Lower leg skin (tissue), 3 donors: ENCODE data around the gene SVBP.

Experiments used
- POLR2A ChIP-seq, 2 donors: fragments of 450-650 bp; IDR thresholded peaks; one replicate each; pipeline ENCODE4 v1.6.1; 2016 to 2017; ENCODE audit warnings: antibody characterized with exemption in 2 of 2, mild to moderate bottlenecking in 1 of 2, moderate library complexity in 1 of 2
- TF ChIP-seq, protein P1 (sequence below), 3 donors: fragments of 450-650 bp; IDR thresholded peaks; one replicate each; pipeline ENCODE4 v1.5.1; 2016; ENCODE audit warnings: antibody characterized with exemption in 3 of 3, mild to moderate bottlenecking in 3 of 3, moderate library complexity in 2 of 3

DNA sequence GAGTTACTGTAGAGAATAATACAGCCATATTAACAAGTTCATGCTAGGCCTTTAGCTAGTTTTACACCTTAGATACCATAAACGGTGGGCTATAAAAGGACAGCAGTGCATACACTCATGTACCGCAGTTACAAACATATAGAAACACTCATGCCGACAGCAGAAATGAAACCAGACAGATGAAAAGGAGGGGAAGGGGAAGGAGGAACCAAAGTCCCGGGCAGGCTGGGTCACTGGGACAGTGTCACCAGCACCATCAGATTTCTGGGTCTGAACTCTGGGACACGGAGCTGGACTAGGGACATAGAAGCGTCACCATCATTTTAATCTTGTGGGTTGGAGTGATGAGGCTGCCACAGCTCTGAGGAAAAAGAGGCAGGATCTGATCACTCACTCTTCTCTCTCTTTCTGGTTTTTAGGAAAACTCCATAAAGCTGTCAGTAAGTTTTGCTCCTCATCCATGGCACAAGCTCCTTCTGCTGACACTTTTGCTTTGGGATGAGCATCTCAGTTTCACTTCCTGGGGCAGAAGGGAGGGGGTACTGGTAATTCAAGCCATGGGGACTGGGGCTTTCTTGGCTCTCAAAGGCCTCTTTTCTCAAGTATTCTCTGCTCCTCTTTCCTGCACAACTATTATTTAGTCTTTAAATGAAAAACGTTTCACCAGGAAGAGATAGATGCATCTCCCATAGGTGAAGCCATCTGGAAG, 21.4 kb upstream of the SVBP start:
- TF ChIP-seq, protein P1, sequence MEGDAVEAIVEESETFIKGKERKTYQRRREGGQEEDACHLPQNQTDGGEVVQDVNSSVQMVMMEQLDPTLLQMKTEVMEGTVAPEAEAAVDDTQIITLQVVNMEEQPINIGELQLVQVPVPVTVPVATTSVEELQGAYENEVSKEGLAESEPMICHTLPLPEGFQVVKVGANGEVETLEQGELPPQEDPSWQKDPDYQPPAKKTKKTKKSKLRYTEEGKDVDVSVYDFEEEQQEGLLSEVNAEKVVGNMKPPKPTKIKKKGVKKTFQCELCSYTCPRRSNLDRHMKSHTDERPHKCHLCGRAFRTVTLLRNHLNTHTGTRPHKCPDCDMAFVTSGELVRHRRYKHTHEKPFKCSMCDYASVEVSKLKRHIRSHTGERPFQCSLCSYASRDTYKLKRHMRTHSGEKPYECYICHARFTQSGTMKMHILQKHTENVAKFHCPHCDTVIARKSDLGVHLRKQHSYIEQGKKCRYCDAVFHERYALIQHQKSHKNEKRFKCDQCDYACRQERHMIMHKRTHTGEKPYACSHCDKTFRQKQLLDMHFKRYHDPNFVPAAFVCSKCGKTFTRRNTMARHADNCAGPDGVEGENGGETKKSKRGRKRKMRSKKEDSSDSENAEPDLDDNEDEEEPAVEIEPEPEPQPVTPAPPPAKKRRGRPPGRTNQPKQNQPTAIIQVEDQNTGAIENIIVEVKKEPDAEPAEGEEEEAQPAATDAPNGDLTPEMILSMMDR (IDR thresholded peaks at IDR 0.05) = no peak
- no peak for TF ChIP-seq POLR2A (IDR thresholded peaks at IDR 0.05)
